H1 (cell line): Measurements from ENCODE around the gene ZNF536. TPM values are rescaled to one million over a fixed set of nuclear protein-coding genes. Genes with fewer than 3 reads are reported as not detected.

ENCODE experiments used
- CTCF ChIA-PET: fragments of 300-600 bp; sonication (Branson Sonifier 250); formaldehyde crosslinking; loops from one replicate; lab custom pipeline; 2021; ENCODE audit not compliant: partially characterized antibody; lab: Charles Lee
- POLR2A ChIA-PET: fragments of 300-600 bp; sonication (Branson Sonifier 250); formaldehyde crosslinking; loops from one replicate; lab custom pipeline; 2021; ENCODE audit warnings: inconsistent platforms; ENCODE audit not compliant: partially characterized antibody; lab: Charles Lee
- DNase-seq, 2 experiments: peaks; one replicate each; pipeline versions ENCODE4 v3.0.0 to v3.0.0-alpha.2; 2010 to 2022; ENCODE audit warnings: low spot score in 2 of 2, low read depth in 1 of 2, mixed read lengths in 1 of 2
- FAIRE-seq: peaks from 2 replicates; lab custom pipeline; 2011; peaks lifted over from hg19 to GRCh38; lab: Jason Lieb, UNC
- H2AFZ ChIP-seq: 2 replicates; pipeline ENCODE4 v1.8.1; 2012; ENCODE audit warnings: low read length, inconsistent platforms
- H2AK5ac ChIP-seq: 2 replicates; pipeline ENCODE4 v1.6.1; 2013; ENCODE audit warnings: low read depth, low read length
- H2BK120ac ChIP-seq: replicated peaks from 2 replicates; pipeline ENCODE3; 2013; ENCODE audit warnings: low read depth, low read length, inconsistent platforms
- H2BK12ac ChIP-seq: 2 replicates; pipeline ENCODE4 v1.6.1; 2013; ENCODE audit warnings: low read depth, low read length
- H2BK15ac ChIP-seq: 2 replicates; pipeline ENCODE4 v1.6.1; 2013; ENCODE audit warnings: low read length
- H2BK20ac ChIP-seq: 2 replicates; pipeline ENCODE4 v1.6.1; 2013; ENCODE audit warnings: low read length
- H2BK5ac ChIP-seq: 2 replicates; pipeline ENCODE4 v1.6.1; 2013; ENCODE audit warnings: low read depth, low read length
- H3K14ac ChIP-seq: 2 replicates; pipeline ENCODE4 v1.6.1; 2013; ENCODE audit warnings: inconsistent platforms; ENCODE audit not compliant: insufficient read length
- H3K18ac ChIP-seq: 2 replicates; pipeline ENCODE4 v1.6.1; 2013; ENCODE audit warnings: low read length; ENCODE audit errors: extremely low read depth
- H3K23ac ChIP-seq: 2 replicates; pipeline ENCODE4 v1.6.1; 2013; ENCODE audit warnings: inconsistent platforms; ENCODE audit not compliant: insufficient read length
- H3K23me2 ChIP-seq: 2 replicates; pipeline ENCODE4 v1.6.1; 2013; ENCODE audit warnings: low read depth, low read length
- H3K27ac ChIP-seq: 2 replicates; pipeline ENCODE4 v1.6.1; 2011; ENCODE audit warnings: low read depth, low read length, inconsistent platforms
- H3K27me3 ChIP-seq, 4 experiments: replicated peaks in 1 of 4; 1 replicate in 1 of 4; 2 replicates in 3 of 4; pipeline versions ENCODE4 v1.6.1 to v1.8.1; 2011 to 2013; ENCODE audit warnings: low read length in 3 of 4, mild to moderate bottlenecking in 3 of 4, inconsistent platforms in 2 of 4, mixed read lengths in 2 of 4, moderate library complexity in 1 of 4; ENCODE audit not compliant: control insufficient read depth in 3 of 4, insufficient read depth in 3 of 4; ENCODE audit errors: extremely low read depth in 1 of 4
- H3K36me3 ChIP-seq, 4 experiments: 2 replicates each; pipeline versions ENCODE4 v1.6.1 to v1.8.1; 2011 to 2013; ENCODE audit warnings: mild to moderate bottlenecking in 4 of 4, low read length in 3 of 4, moderate library complexity in 2 of 4, control low read depth in 1 of 4, inconsistent platforms in 1 of 4; ENCODE audit not compliant: insufficient read depth in 4 of 4, control insufficient read depth in 2 of 4
- H3K4ac ChIP-seq: replicated peaks from 2 replicates; pipeline ENCODE3; 2013; ENCODE audit warnings: low read length, low read depth, mixed read lengths, inconsistent platforms; ENCODE audit not compliant: insufficient read length
- H3K4me1 ChIP-seq, 4 experiments: replicated peaks in 1 of 4; 1 replicate in 1 of 4; 2 replicates in 3 of 4; pipeline versions ENCODE4 v1.6.1 to v1.8.1; 2011 to 2013; ENCODE audit warnings: low read length in 3 of 4, inconsistent platforms in 2 of 4, mixed read lengths in 1 of 4; ENCODE audit not compliant: insufficient read depth in 4 of 4, control insufficient read depth in 3 of 4
- H3K4me2 ChIP-seq, 2 experiments: 2 replicates each; pipeline versions ENCODE4 v1.6.1 to v1.8.1; 2011 to 2013; ENCODE audit warnings: low read depth in 2 of 2, low read length in 2 of 2, control low read depth in 1 of 2, inconsistent platforms in 1 of 2, mild to moderate bottlenecking in 1 of 2; ENCODE audit not compliant: insufficient read depth in 1 of 2
- H3K4me3 ChIP-seq, 4 experiments: fragments of 200-600, 300-600 bp in 1 of 4; sonication (generic), shearing (Covaris generic), sonication (Bioruptor Twin) in 1 of 4; 2 replicates each; pipeline versions ENCODE4 v1.5.1 to v1.8.1; 2011 to 2016; ENCODE audit warnings: low read length in 4 of 4, low read depth in 3 of 4, control low read depth in 2 of 4, inconsistent platforms in 2 of 4, mild to moderate bottlenecking in 2 of 4, mixed read lengths in 1 of 4, moderate library complexity in 1 of 4; ENCODE audit not compliant: insufficient read depth in 2 of 4; ENCODE audit errors: extremely low read depth in 1 of 4
- H3K56ac ChIP-seq: replicated peaks from 2 replicates; pipeline ENCODE3; 2013; ENCODE audit warnings: low read depth, mild to moderate bottlenecking, mixed read lengths, low read length, inconsistent platforms; ENCODE audit not compliant: insufficient read length
- H3K79me1 ChIP-seq: 2 replicates; pipeline ENCODE4 v1.6.1; 2013; ENCODE audit warnings: low read depth, low read length, control low read depth
- H3K79me2 ChIP-seq, 2 experiments: 2 replicates each; pipeline versions ENCODE4 v1.6.1 to v1.8.1; 2012 to 2013; ENCODE audit warnings: low read length in 2 of 2, mild to moderate bottlenecking in 2 of 2, inconsistent platforms in 1 of 2; ENCODE audit not compliant: insufficient read depth in 2 of 2, control insufficient read depth in 1 of 2
- H3K9ac ChIP-seq, 4 experiments: replicated peaks in 1 of 4; 1 replicate in 1 of 4; 2 replicates in 3 of 4; pipeline versions ENCODE4 v1.6.1 to v1.8.1; 2011 to 2013; ENCODE audit warnings: low read depth in 3 of 4, low read length in 3 of 4, control low read depth in 2 of 4, mild to moderate bottlenecking in 2 of 4, moderate library complexity in 2 of 4, inconsistent platforms in 1 of 4; ENCODE audit errors: extremely low read depth in 1 of 4
- H3K9me3 ChIP-seq, 2 experiments: 2 replicates each; pipeline versions ENCODE4 v1.6.1 to v1.8.1; 2012 to 2013; ENCODE audit warnings: mild to moderate bottlenecking in 2 of 2, moderate library complexity in 2 of 2, control low read depth in 1 of 2, inconsistent platforms in 1 of 2, low read depth in 1 of 2, low read length in 1 of 2, mixed read lengths in 1 of 2; ENCODE audit not compliant: insufficient read depth in 2 of 2
- H4K20me1 ChIP-seq, 2 experiments: replicated peaks in 1 of 2; 2 replicates each; pipeline versions ENCODE3 to v1.8.1; 2011 to 2013; ENCODE audit warnings: inconsistent platforms in 2 of 2, low read length in 2 of 2, mild to moderate bottlenecking in 1 of 2; ENCODE audit not compliant: insufficient read depth in 2 of 2, control insufficient read depth in 1 of 2
- H4K5ac ChIP-seq: 2 replicates; pipeline ENCODE4 v1.6.1; 2013; ENCODE audit warnings: low read length, low read depth, mixed read lengths, inconsistent platforms; ENCODE audit not compliant: insufficient read length
- H4K8ac ChIP-seq: 2 replicates; pipeline ENCODE4 v1.8.0; 2013; ENCODE audit warnings: mild to moderate bottlenecking, moderate library complexity, low read length, inconsistent platforms; ENCODE audit not compliant: insufficient read depth; ENCODE audit errors: extremely low read depth
- H4K91ac ChIP-seq: replicated peaks from 2 replicates; pipeline ENCODE3; 2013; ENCODE audit warnings: low read length, mixed read lengths, inconsistent platforms; ENCODE audit not compliant: insufficient read length
- CBX8 ChIP-seq: fragments of 300-800, 300-1000 bp; sonication (generic); IDR thresholded peaks from 2 replicates; pipeline ENCODE4 v1.7.1; 2016; ENCODE audit warnings: low read depth, low read length, borderline replicate concordance
- GABPA ChIP-seq: IDR thresholded peaks from 2 replicates; pipeline ENCODE4 v1.6.1; 2011; ENCODE audit warnings: mild to moderate bottlenecking, low read length, moderate library complexity, borderline replicate concordance; ENCODE audit not compliant: insufficient read depth
- TBP ChIP-seq: IDR thresholded peaks from 2 replicates; pipeline ENCODE4 v1.6.1; 2011; ENCODE audit warnings: low read depth, low read length, improper control_type of control experiment
- WGBS, 2 experiments: shearing (Covaris generic) in 1 of 2; methylation state at CpG; one replicate each; pipeline versions ENCODE4 v1.1.6 to v1.1.7; 2013 to 2015; ENCODE audit warnings: low lambda C conversion rate in 2 of 2, mixed read lengths in 2 of 2, inconsistent platforms in 1 of 2, low coverage in 1 of 2, missing lambda C conversion rate in 1 of 2; ENCODE audit not compliant: insufficient replicate concordance in 2 of 2, insufficient coverage in 1 of 2, insufficient read length in 1 of 2; ENCODE audit errors: extremely low coverage in 1 of 2, missing lambda C conversion rate in 1 of 2; 5-methylcytosine and 5-hydroxymethylcytosine counted together
- polyA plus RNA-seq, 7 experiments: library from polyadenylated mRNA; depleted of rRNA in 3 of 7; stranded (reverse) in 5 of 7; unstranded in 2 of 7; fragments of >200 nt in 5 of 7; fragments of 200-250 nt in 2 of 7; gene quantifications; 1 replicate in 5 of 7; 2 replicates in 1 of 7; 4 replicates in 1 of 7; pipeline versions ENCODE4 v1.2.1 to v1.2.3, GENCODE V29; 2011 to 2013; ENCODE audit warnings: missing spikeins in 2 of 7, mixed read lengths in 2 of 7
- total RNA-seq: library from RNA; stranded (reverse); fragmentation: NEBNext Ultra II Directional; extraction: Animal tissue kit (Norgen Biotek cat#: 25700); gene quantifications from 2 replicates; pipeline ENCODE4 v1.2.1, GENCODE V29; 2021

Gene ZNF536
- total and polyA plus RNA-seq, 2 of the 8 experiments (the other 6 are each of a cell fraction or from before 2014, with no cell fraction given): 0.09 to 0.11 TPM

- H2BK20ac ChIP-seq: no peak overlapping the region
- H4K20me1 ChIP-seq: peaks cover 0 to 2% of the 10 kb centered on the region in 2 experiments
- DNase-seq (no peak), FAIRE-seq (no peak)
- H2BK5ac ChIP-seq: no peak overlapping the region
- no peak overlapping the region for H3K23ac ChIP-seq
- no peak overlapping the region; the same call in 1 of the 2 replicates for H4K8ac ChIP-seq
- no peak overlapping the region for H4K5ac ChIP-seq
- ChIA-PET POLR2A (no interaction called here), CTCF (interaction anchor here (1.4 to 2.7 kb wide), 2 partner anchors 13 to 195 kb away, joined by 4 to 9 read pairs; no protein-coding TSS in a partner anchor)
- no peaks in the 10 kb centered on the region for H3K36me3 ChIP-seq
- no peak overlapping the region for H3K27ac ChIP-seq
- H3K79me2 ChIP-seq: no peaks in the 10 kb centered on the region
- no peaks in the 10 kb centered on the region for H3K27me3 ChIP-seq
- no peak overlapping the region for H4K91ac ChIP-seq
- no peak overlapping the region for H3K9ac ChIP-seq
- no peak overlapping the region for H2AFZ ChIP-seq
- H3K4me1 ChIP-seq: no peaks in the 10 kb centered on the region
- H3K18ac ChIP-seq: no peak overlapping the region
- H2BK12ac ChIP-seq: no peak overlapping the region
- no peak overlapping the region for H3K56ac ChIP-seq
- H3K4ac ChIP-seq: no peak overlapping the region
- WGBS, 2 experiments: 92% methylated on average over 4 of the region's 4 CpGs; no CpG with 5 or more reads in 1 of the 2 experiments
- H2BK120ac ChIP-seq: no peak overlapping the region
- H3K14ac ChIP-seq: no peak overlapping the region
- no peak overlapping the region for H3K4me2 ChIP-seq
- no peaks in the 10 kb centered on the region; the same call in 1 of the 2 replicates for H3K23me2 ChIP-seq
- H2AK5ac ChIP-seq: no peak overlapping the region
- H2BK15ac ChIP-seq: no peak overlapping the region
- H3K4me3 ChIP-seq: no peak overlapping the region
- no peaks in the 10 kb centered on the region for H3K79me1 ChIP-seq
- H3K9me3 ChIP-seq: no peaks in the 10 kb centered on the region
- TF ChIP-seq TBP (no peak), GABPA (no peak), CBX8 (no peak)
Measured at GRCh38 chr19:30471441-30471840, 99.3 kb downstream of the ZNF536 start.
